D721Med (cell line): ENCODE data around the gene FAM222B.
"Not testable (repeated sequence)": the region's sequence is repeated elsewhere in the genome, so short reads cannot be mapped to it uniquely, and the experiment has no call there.

Experiments used
- DNase-seq: peaks from one replicate; pipeline ENCODE4 v3.0.0; 2011; ENCODE audit warnings: low spot score; ENCODE audit not compliant: insufficient read length
- FAIRE-seq: peaks from 2 replicates; lab custom pipeline; 2011; peaks lifted over from hg19 to GRCh38; lab: Jason Lieb, UNC
- TF ChIP-seq, protein P1 (sequence below): IDR thresholded peaks from 2 replicates; pipeline ENCODE4 v1.5.1; 2012; ENCODE audit warnings: mild to moderate bottlenecking, control low read depth; ENCODE audit not compliant: insufficient read depth; ENCODE audit errors: missing control alignments

FAM222B gene

DNA sequence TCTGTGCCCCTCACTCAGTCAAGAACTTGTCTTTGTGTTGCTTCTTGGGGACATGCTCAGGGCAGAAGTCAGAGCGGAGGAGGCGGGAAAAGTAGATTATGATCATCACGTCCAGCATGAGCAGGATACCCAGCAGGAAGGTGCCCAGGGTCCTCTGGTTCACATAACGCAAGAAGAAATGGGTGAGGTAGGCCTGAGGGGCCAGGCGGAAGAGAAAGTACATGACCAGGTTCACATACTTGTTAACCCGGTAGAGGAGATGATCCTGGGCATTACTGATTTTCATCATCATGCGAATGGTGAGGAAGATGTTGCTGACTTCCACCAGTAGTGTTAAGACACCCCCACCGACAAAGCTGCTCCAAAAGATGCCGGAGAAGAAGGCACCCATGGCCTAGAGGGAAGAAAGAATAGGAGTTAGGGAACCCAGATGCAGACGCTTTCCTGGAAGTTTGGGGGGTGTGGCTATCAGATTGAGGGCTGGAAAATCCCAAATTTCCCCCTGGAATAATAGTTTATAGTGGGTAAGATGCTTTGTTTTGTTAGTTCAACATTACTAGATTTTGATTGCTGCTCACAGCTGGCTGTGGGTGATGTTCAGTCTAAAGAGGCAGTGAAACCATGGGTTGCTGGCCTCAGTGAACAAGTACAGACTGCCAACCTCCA is 118.0 kb downstream of the FAM222B start:
- FAIRE-seq = no peak

DNA sequence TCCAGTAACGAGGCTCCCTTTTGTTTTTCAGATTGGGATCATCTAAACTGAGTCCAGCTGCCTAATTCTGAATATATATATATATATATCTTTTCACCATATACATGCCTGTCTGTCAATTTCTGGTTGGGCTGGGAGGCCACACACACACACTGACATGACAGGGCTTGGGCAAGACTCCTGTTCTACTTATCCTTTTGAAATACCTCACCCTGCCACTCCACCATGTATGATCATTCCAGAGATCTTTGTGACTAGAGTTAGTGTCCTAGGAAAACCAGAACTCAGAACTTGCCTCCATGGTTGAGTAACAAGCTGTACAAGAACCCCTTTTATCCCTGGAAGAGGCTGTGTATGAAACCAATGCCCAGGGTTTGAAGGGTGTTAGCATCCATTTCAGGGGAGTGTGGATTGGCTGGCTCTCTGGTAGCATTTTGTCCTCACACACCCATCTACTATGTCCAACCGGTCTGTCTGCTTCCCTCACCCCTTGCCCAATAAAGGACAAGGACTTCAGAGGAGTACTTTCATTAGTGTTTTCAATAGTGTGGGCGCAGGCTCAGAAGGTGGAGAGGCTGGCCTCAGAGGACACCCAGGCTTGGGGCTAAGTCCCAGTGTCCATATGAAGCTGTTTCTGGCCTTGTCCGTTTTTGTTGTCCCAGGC is 118.6 kb downstream of the FAM222B start:
- not testable (repeated sequence) for FAIRE-seq, DNase-seq

More for the DNA sequence above, 118.0 kb downstream of the FAM222B start:
- TF ChIP-seq, protein P1, sequence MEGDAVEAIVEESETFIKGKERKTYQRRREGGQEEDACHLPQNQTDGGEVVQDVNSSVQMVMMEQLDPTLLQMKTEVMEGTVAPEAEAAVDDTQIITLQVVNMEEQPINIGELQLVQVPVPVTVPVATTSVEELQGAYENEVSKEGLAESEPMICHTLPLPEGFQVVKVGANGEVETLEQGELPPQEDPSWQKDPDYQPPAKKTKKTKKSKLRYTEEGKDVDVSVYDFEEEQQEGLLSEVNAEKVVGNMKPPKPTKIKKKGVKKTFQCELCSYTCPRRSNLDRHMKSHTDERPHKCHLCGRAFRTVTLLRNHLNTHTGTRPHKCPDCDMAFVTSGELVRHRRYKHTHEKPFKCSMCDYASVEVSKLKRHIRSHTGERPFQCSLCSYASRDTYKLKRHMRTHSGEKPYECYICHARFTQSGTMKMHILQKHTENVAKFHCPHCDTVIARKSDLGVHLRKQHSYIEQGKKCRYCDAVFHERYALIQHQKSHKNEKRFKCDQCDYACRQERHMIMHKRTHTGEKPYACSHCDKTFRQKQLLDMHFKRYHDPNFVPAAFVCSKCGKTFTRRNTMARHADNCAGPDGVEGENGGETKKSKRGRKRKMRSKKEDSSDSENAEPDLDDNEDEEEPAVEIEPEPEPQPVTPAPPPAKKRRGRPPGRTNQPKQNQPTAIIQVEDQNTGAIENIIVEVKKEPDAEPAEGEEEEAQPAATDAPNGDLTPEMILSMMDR = no peak
- no peak for DNase-seq

DNA sequence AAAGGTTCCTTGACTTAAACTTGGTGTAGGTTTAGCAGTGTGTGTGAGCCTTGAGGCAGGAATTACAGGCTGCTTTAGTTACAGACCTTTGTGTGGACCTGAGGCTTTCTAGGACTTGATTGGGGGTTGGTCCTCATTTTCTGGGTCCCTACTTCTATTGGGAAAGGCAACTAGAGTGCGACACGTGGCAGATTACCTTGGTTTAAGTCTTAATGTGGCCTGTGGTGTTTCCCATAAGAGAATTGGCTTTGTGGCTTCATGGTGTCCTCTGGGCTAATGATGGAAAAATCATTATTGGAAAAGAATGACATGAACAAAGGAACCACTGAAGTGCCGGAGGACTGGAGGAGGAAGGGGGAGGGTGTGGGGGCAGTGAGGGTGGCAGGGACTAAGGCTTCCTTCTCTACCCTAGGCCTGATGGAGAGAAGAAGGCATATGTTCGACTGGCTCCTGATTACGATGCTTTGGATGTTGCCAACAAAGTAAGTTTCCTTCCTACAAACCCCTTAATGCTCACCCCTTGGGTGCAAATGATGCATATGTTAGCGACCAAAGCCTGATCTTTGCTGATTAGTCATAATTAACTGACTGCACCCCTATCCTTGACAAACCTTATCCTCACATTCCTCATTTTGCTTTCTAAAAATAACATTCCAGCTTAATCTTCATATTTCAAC is 119.3 kb downstream of the FAM222B start:
- TF ChIP-seq, protein P1 = no peak
- DNase-seq (no peak), FAIRE-seq (no peak)

DNA sequence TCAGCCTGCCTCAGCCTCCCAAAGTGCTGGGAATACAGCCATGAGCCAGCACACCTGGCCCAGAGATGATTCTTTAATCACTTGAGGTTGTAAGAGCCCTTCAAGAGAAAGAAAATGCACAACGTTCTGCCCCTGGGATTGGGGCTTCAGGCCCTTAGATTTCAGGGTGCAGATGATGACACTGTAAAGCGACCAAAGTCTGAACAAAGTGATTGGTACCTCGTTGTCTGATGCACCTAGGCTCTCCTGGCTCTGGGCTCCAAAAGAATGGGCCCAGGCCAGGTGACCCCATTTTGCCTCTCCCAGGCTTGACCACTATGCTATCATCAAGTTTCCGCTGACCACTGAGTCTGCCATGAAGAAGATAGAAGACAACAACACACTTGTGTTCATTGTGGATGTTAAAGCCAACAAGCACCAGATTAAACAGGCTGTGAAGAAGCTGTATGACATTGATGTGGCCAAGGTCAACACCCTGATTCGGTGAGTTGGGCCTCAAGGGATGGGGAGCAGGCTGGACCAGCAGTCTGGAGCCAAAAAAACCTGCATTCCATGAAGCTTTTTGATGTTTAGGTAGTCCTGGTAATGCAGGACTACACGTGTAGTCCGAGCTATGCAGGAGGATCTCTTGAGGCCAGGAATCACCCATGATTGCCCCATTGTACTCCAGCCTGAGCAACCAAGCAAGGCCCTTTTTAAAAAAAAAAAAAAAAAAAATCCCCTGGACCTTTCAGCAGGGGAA is 120.0 kb downstream of the FAM222B start:
- TF ChIP-seq, protein P1 = no peak
- no peak for DNase-seq
- no peak for FAIRE-seq

DNA sequence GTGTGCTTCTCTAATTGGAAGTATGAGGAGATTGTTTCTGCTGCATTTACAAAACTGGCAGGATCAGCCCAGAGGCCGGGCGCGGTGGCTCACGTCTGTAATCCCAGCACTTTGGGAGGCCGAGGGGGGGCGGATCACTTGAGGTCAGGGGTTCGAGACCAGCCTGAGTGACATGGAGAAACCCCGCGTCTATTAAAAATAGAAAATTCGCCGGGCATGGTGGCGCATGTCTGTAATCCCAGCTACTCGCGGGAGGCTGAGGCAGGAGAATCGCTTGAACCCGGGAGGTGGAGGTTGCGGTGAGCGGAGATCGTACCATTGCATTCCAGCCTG is 121.6 kb downstream of the FAM222B start:
- not testable (repeated sequence) for DNase-seq, FAIRE-seq

DNA sequence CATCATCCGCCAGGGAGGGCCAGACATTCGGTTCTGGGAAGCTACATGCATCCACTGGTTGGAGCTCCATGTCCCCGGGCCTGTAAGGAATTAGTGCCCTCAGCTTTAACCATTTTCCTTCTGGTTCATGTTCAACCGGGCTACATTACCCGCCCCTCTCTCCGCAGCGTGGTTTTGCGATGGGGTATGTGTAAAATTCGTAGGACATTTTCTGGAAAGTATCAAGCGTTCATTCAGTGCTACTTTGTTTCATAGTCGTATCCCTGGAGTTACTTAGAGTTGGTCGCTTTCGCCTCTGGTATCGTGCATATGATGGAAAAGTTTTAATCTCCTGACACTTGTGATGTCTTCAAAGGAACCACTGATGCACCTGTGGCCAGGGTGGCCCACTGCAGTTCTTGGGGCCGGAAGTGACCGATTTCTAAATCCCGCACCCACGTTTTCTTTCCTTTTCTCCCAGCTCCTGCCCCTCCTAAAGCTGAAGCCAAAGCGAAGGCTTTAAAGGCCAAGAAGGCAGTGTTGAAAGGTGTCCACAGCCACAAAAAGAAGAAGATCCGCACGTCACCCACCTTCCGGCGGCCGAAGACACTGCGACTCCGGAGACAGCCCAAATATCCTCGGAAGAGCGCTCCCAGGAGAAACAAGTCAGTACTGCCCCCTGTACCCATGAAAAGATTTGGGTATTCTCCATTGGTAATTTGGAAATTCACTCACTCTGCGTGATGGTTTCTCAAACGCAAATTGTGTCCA is 122.2 kb downstream of the FAM222B start:
- no peak for FAIRE-seq
- DNase-seq = no peak
- TF ChIP-seq, protein P1 = no peak

DNA sequence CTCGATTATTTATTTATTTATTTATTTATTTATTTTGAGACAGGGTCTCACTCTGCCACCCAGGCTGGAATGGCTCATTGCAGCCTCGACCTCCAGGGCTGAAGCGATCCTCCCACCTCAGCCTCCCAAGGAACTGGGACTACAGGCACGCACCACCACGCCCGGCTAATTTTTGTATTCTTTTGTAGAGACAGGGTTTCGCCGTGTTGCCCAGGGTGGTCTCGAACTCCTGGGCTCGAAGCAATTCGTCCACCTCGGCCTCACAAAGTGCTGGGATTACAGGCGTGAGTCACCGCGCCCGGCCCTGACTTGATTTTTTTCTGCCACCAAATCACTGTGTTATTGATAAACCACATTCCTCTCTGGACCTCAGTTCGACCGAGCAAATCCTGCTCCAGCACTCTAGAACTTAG is 123.6 kb downstream of the FAM222B start:
- TF ChIP-seq, protein P1 = no peak
- no peak for DNase-seq
- FAIRE-seq = no peak
